PC-3 (cell line): ENCODE measurements around the gene JARID2.

Experiments used
- CTCF ChIP-seq: fragments of 300-600 bp; sonication (generic); conservative IDR thresholded peaks from 2 replicates; pipeline ENCODE4 v1.5.1; 2017; ENCODE audit warnings: antibody characterized with exemption, low read depth, mild to moderate bottlenecking, low read length
- EZH2phosphoT487 ChIP-seq: fragments of 300-600 bp; sonication (generic); IDR thresholded peaks from 2 replicates; pipeline ENCODE4 v1.6.1; 2018; ENCODE audit warnings: mild to moderate bottlenecking, antibody characterized with exemption, low read length, borderline replicate concordance

GRCh38 chr6:15356179-15356578, 110.3 kb downstream of the JARID2 start:
- TF ChIP-seq CTCF (no peak), EZH2phosphoT487 (no peak)
